ENCODE measurements around the gene C17orf100. TPM values are rescaled to one million over a fixed set of nuclear protein-coding genes. Genes with fewer than 3 reads are reported as not detected.

C17orf100 gene
- total and polyA plus RNA-seq, 2 of the 13 experiments (the other 11 are each of a cell fraction or from before 2014, with no cell fraction given): 3.6 to 8.7 TPM

DNA sequence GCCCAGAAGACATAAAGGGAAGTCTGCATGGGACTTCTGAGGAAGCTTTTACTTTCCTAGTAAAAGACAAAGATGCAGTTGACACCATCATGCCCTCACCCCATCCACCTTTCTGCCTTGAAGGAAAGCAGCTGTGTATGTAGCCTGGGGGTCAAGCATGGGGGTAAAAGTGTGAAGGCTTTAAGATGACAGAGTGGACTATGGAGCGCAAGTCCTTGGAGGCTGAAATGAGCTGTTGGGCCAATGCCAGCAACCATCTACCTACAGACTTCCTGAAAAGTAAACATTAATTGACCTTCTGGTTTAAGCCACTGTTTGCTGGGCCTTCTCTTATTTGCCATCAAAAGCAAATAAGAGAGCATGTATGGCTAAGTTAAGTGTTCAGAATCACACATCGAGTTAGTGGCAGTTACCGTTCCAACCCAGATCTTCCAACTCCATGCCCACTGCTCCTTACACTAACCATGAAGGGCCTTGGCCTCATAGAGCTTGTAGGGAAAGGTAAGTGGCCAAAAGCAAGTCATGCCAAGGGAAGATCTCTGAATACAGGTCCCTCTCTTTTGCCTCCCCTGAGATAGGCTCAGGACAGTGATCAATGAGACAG lies 31.6 kb downstream of the C17orf100 start (continued):
- TF ChIP-seq, protein P1, sequence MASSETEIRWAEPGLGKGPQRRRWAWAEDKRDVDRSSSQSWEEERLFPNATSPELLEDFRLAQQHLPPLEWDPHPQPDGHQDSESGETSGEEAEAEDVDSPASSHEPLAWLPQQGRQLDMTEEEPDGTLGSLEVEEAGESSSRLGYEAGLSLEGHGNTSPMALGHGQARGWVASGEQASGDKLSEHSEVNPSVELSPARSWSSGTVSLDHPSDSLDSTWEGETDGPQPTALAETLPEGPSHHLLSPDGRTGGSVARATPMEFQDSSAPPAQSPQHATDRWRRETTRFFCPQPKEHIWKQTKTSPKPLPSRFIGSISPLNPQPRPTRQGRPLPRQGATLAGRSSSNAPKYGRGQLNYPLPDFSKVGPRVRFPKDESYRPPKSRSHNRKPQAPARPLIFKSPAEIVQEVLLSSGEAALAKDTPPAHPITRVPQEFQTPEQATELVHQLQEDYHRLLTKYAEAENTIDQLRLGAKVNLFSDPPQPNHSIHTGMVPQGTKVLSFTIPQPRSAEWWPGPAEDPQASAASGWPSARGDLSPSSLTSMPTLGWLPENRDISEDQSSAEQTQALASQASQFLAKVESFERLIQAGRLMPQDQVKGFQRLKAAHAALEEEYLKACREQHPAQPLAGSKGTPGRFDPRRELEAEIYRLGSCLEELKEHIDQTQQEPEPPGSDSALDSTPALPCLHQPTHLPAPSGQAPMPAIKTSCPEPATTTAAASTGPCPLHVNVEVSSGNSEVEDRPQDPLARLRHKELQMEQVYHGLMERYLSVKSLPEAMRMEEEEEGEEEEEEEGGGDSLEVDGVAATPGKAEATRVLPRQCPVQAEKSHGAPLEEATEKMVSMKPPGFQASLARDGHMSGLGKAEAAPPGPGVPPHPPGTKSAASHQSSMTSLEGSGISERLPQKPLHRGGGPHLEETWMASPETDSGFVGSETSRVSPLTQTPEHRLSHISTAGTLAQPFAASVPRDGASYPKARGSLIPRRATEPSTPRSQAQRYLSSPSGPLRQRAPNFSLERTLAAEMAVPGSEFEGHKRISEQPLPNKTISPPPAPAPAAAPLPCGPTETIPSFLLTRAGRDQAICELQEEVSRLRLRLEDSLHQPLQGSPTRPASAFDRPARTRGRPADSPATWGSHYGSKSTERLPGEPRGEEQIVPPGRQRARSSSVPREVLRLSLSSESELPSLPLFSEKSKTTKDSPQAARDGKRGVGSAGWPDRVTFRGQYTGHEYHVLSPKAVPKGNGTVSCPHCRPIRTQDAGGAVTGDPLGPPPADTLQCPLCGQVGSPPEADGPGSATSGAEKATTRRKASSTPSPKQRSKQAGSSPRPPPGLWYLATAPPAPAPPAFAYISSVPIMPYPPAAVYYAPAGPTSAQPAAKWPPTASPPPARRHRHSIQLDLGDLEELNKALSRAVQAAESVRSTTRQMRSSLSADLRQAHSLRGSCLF (CRISPR knock-in tag; IDR thresholded peaks at IDR 0.05; ENCODE audit: borderline replicate concordance): no peak
- TF ChIP-seq ZNF12 (CRISPR knock-in tag; IDR thresholded peaks at IDR 0.05) (no peak), ZNF282 (IDR thresholded peaks at IDR 0.05; ENCODE audit: partially characterized antibody) (no peak), ZNF713 (CRISPR knock-in tag; IDR thresholded peaks at IDR 0.05) (no peak), KDM3A (CRISPR knock-in tag; IDR thresholded peaks at IDR 0.05; ENCODE audit: low read depth) (no peak), ZMYM3 (CRISPR knock-in tag; IDR thresholded peaks at IDR 0.05) (0 out of 2 replicates have a peak, but pooled peaks have one; percentile 51), RARA (CRISPR knock-in tag; IDR thresholded peaks at IDR 0.05) (peak; percentile 84), TBX3 (IDR thresholded peaks at IDR 0.05; ENCODE audit: borderline replicate concordance) (peak; percentile 72; the same call in 1 of the 2 replicates), GZF1 (CRISPR knock-in tag; IDR thresholded peaks at IDR 0.05) (peak; percentile 73; the same call in 1 of the 2 replicates), ISL2 (CRISPR knock-in tag; IDR thresholded peaks at IDR 0.05) (peak; percentile 88), AKAP8 (CRISPR knock-in tag; IDR thresholded peaks at IDR 0.05) (0 out of 2 replicates have a peak, but pooled peaks have one; percentile 25), AGO2 (optimal IDR thresholded peaks at IDR 0.05; ENCODE audit: low read depth, low read length) (no peak), ZNF230 (CRISPR knock-in tag; IDR thresholded peaks at IDR 0.05) (no peak), ZC3H13 (CRISPR knock-in tag; IDR thresholded peaks at IDR 0.05) (no peak), TOPORS (CRISPR knock-in tag; IDR thresholded peaks at IDR 0.05) (no peak), ZFY (CRISPR knock-in tag; IDR thresholded peaks at IDR 0.05) (peak; percentile 36; the same call in 1 of the 2 replicates)
- TF ChIP-seq, protein P2, sequence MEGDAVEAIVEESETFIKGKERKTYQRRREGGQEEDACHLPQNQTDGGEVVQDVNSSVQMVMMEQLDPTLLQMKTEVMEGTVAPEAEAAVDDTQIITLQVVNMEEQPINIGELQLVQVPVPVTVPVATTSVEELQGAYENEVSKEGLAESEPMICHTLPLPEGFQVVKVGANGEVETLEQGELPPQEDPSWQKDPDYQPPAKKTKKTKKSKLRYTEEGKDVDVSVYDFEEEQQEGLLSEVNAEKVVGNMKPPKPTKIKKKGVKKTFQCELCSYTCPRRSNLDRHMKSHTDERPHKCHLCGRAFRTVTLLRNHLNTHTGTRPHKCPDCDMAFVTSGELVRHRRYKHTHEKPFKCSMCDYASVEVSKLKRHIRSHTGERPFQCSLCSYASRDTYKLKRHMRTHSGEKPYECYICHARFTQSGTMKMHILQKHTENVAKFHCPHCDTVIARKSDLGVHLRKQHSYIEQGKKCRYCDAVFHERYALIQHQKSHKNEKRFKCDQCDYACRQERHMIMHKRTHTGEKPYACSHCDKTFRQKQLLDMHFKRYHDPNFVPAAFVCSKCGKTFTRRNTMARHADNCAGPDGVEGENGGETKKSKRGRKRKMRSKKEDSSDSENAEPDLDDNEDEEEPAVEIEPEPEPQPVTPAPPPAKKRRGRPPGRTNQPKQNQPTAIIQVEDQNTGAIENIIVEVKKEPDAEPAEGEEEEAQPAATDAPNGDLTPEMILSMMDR (CRISPR knock-in tag; IDR thresholded peaks at IDR 0.05): no peak
- TF ChIP-seq, protein P3, sequence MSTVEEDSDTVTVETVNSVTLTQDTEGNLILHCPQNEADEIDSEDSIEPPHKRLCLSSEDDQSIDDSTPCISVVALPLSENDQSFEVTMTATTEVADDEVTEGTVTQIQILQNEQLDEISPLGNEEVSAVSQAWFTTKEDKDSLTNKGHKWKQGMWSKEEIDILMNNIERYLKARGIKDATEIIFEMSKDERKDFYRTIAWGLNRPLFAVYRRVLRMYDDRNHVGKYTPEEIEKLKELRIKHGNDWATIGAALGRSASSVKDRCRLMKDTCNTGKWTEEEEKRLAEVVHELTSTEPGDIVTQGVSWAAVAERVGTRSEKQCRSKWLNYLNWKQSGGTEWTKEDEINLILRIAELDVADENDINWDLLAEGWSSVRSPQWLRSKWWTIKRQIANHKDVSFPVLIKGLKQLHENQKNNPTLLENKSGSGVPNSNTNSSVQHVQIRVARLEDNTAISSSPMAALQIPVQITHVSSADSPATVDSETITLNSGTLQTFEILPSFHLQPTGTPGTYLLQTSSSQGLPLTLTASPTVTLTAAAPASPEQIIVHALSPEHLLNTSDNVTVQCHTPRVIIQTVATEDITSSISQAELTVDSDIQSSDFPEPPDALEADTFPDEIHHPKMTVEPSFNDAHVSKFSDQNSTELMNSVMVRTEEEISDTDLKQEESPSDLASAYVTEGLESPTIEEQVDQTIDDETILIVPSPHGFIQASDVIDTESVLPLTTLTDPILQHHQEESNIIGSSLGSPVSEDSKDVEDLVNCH (CRISPR knock-in tag; IDR thresholded peaks at IDR 0.05): no peak
- TF ChIP-seq, protein P4, sequence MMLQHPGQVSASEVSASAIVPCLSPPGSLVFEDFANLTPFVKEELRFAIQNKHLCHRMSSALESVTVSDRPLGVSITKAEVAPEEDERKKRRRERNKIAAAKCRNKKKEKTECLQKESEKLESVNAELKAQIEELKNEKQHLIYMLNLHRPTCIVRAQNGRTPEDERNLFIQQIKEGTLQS (CRISPR knock-in tag; IDR thresholded peaks at IDR 0.05): no peak
- TF ChIP-seq, protein P5, sequence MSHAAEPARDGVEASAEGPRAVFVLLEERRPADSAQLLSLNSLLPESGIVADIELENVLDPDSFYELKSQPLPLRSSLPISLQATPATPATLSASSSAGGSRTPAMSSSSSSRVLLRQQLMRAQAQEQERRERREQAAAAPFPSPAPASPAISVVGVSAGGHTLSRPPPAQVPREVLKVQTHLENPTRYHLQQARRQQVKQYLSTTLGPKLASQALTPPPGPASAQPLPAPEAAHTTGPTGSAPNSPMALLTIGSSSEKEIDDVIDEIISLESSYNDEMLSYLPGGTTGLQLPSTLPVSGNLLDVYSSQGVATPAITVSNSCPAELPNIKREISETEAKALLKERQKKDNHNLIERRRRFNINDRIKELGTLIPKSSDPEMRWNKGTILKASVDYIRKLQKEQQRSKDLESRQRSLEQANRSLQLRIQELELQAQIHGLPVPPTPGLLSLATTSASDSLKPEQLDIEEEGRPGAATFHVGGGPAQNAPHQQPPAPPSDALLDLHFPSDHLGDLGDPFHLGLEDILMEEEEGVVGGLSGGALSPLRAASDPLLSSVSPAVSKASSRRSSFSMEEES (CRISPR knock-in tag; IDR thresholded peaks at IDR 0.05): peak; percentile 50; the same call in 1 of the 2 replicates
